OCI-LY7 (cell line): ENCODE data around the gene EIF3L.

ENCODE experiments used
- EZH2phosphoT487 ChIP-seq: fragments of 200-600 bp; sonication (generic); IDR thresholded peaks from 2 replicates; pipeline ENCODE4 v1.6.1; 2018; ENCODE audit warnings: low read depth, borderline replicate concordance, mild to moderate bottlenecking, mixed run types, antibody characterized with exemption, low read length, moderate library complexity, mixed read lengths
- TF ChIP-seq, protein P1 (sequence below): fragments of 200-600 bp; sonication (generic); conservative IDR thresholded peaks from 2 replicates; pipeline ENCODE4 v1.5.1; 2014; ENCODE audit warnings: mild to moderate bottlenecking, antibody characterized with exemption, low read length, moderate library complexity, mixed read lengths

DNA sequence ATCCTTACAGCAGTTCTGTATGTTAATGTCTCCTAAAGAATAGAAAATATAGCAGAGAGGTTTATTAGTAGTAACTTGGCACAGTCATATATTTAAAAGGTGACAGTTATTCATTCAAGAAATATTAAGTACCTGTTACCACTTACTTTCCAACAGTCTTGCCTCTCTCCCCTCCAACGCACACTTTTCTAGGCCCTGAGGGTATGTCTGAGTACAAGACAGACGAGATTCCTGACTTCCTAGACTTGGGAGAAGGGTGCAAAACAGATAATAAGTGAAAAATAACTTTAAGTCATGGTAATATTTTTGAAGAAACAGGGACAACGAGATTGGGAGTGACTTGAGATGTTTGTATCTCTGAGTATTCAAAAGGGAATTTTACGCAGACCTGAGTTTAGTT, 1.6 kb downstream of the EIF3L start:
- TF ChIP-seq, protein P1, sequence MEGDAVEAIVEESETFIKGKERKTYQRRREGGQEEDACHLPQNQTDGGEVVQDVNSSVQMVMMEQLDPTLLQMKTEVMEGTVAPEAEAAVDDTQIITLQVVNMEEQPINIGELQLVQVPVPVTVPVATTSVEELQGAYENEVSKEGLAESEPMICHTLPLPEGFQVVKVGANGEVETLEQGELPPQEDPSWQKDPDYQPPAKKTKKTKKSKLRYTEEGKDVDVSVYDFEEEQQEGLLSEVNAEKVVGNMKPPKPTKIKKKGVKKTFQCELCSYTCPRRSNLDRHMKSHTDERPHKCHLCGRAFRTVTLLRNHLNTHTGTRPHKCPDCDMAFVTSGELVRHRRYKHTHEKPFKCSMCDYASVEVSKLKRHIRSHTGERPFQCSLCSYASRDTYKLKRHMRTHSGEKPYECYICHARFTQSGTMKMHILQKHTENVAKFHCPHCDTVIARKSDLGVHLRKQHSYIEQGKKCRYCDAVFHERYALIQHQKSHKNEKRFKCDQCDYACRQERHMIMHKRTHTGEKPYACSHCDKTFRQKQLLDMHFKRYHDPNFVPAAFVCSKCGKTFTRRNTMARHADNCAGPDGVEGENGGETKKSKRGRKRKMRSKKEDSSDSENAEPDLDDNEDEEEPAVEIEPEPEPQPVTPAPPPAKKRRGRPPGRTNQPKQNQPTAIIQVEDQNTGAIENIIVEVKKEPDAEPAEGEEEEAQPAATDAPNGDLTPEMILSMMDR, result no peak
- no peak for TF ChIP-seq EZH2phosphoT487
